NT2/D1 (cell line): ENCODE results near the gene PIGBOS1.

Experiments
- SUZ12 ChIP-seq: IDR thresholded peaks from 2 replicates; pipeline ENCODE4 v1.6.1; 2011; ENCODE audit not compliant: insufficient read length, insufficient read depth; ENCODE audit errors: extremely low read depth
- YY1 ChIP-seq: IDR thresholded peaks from 2 replicates; pipeline ENCODE4 v1.6.1; 2011; ENCODE audit not compliant: insufficient read length, insufficient read depth
- ZNF274 ChIP-seq: IDR thresholded peaks from 2 replicates; pipeline ENCODE4 v1.6.1; 2011; ENCODE audit warnings: mild to moderate bottlenecking, low read depth, low read length

DNA sequence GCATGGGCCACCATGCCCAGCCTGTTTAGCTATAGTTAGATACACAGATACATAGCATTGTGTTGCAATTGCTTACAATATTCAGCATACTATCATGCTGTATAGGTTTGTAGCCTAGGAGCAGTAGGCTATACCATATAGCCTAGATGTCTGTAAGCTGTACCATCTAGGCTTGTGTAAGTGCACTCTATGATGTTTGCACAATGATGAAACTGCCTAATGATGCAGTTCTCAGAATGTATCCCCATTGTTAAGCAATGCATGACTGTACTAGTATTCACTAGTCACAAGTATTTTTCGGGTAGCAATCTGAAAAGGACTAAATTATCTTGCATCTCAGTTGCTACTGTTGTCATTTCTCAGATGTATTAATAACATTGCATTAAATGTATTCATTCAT is 16.1 kb upstream of the PIGBOS1 start:
- no peak for TF ChIP-seq YY1
- no peak for TF ChIP-seq ZNF274
- no peak for TF ChIP-seq SUZ12
